ENCODE results near the gene RPS6KB1. TPM values are rescaled to one million over a fixed set of nuclear protein-coding genes. Genes with fewer than 3 reads are reported as not detected.

The RPS6KB1 gene
- total and polyA plus RNA-seq, 9 of the 15 experiments (the other 6 are each of a cell fraction or from before 2014, with no cell fraction given), result 8.8 to 60.7 (median 35.1) TPM

- TF ChIP-seq ZBTB40 (IDR thresholded peaks at IDR 0.05) (peak; percentile 36; the same call in 1 of the 2 replicates), ZBTB40 (CRISPR knock-in tag; IDR thresholded peaks at IDR 0.05) (no peak), TEAD1 (CRISPR knock-in tag; IDR thresholded peaks at IDR 0.05) (0 out of 4 replicates have a peak, but pooled peaks of 1 of the 2 experiments have one; percentile 52), TAF9B (IDR thresholded peaks at IDR 0.05; ENCODE audit: partially characterized antibody) (peak; percentile 52), DIDO1 (tag; IDR thresholded peaks at IDR 0.05; ENCODE audit: low read depth) (no peak), GABPA (tag; conservative IDR thresholded peaks at IDR 0.05; ENCODE audit: low read depth) (peak; percentile 43; the same call in 1 of the 2 replicates), ETV1 (tag; conservative IDR thresholded peaks at IDR 0.05; ENCODE audit: low read depth) (peak; percentile 64; the same call in 1 of the 2 replicates), TBP (optimal IDR thresholded peaks at IDR 0.05; ENCODE audit: low read depth, low read length) (peak; percentile 11), PHF8 (IDR thresholded peaks at IDR 0.05; ENCODE audit: borderline replicate concordance, low read length) (peak; percentile 98), ZNF133 (CRISPR knock-in tag; IDR thresholded peaks at IDR 0.05) (no peak), ARNT (IDR thresholded peaks at IDR 0.05) (0 out of 4 replicates have a peak, but pooled peaks of 1 of the 2 experiments have one; percentile 63), XRCC5 (IDR thresholded peaks at IDR 0.05; ENCODE audit: low read depth, low read length) (peak; percentile 22; the same call in 1 of the 2 replicates), TCFL5 (CRISPR knock-in tag; conservative IDR thresholded peaks at IDR 0.05) (no peak), ZFX (CRISPR knock-in tag; IDR thresholded peaks at IDR 0.05) (peak; percentile 86), ZEB2 (IDR thresholded peaks at IDR 0.05) (peak; percentile 56; the same call in 1 of the 2 replicates), POLR2A (conservative IDR thresholded peaks at IDR 0.05) (peak; percentile 86), FOXK1 (CRISPR knock-in tag; IDR thresholded peaks at IDR 0.05; ENCODE audit: borderline replicate concordance) (no peak), GATAD2B (IDR thresholded peaks at IDR 0.05; ENCODE audit: borderline replicate concordance) (0 out of 2 replicates have a peak, but pooled peaks have one; percentile 68), LCOR (CRISPR knock-in tag; IDR thresholded peaks at IDR 0.05) (peak; percentile 71; the same call in 1 of the 2 replicates), HNRNPLL (IDR thresholded peaks at IDR 0.05; ENCODE audit: low read depth, low read length, poor library complexity, severe bottlenecking) (peak; percentile 88), ARHGAP35 (IDR thresholded peaks at IDR 0.05; ENCODE audit: partially characterized antibody) (no peak)
Measured at GRCh38 chr17:59964482-59965328, 71.8 kb downstream of the RPS6KB1 start, which contains the start of gene RNFT1 (continued).
